Measurements from ENCODE around the gene KCTD2. TPM values are rescaled to one million over a fixed set of nuclear protein-coding genes. Genes with fewer than 3 reads are reported as not detected.

The KCTD2 gene
- total RNA-seq, 3 donors from 2014 or later (not counting 1 experiment from before 2014, with no cell fraction given), result 17.4 to 27.0 (median 24.7) TPM

- Histone ChIP-seq H3K4me3 (ENCODE audit: low read length) (no peak overlapping the region), H3K9me3 (ENCODE audit: control insufficient read depth, insufficient read depth, low read length) (no peaks in the 10 kb centered on the region), H3K4me1 (ENCODE audit: control insufficient read depth, insufficient read depth, low read length) (peaks cover 4% of the 10 kb centered on the region), H3K27ac (ENCODE audit: low read length) (no peak overlapping the region), H3K27me3 (ENCODE audit: control insufficient read depth, insufficient read depth, low read length) (no peaks in the 10 kb centered on the region), H3K36me3 (ENCODE audit: control insufficient read depth, insufficient read depth, low read length) (no peaks in the 10 kb centered on the region)
- DNase-seq (no peak), ATAC-seq (peak; percentile 31 to 81 (median 43))
- Mint-ChIP-seq H3K27me3 (ENCODE audit: low read depth in 2 of 2) (no peaks in the 10 kb centered on the region), H3K36me3 (no peaks in the 10 kb centered on the region), H3K9me3 (no peaks in the 10 kb centered on the region), H3K4me1 (peaks cover 0 to 16% of the 10 kb centered on the region in 2 donors), H3K4me3 (no peak overlapping the region), H3K27ac (no peak overlapping the region)
- no peak for TF ChIP-seq CTCF (IDR thresholded peaks at IDR 0.05)
- intact Hi-C loops (cut with micrococcal nuclease), result no loop called here
- WGBS (ENCODE audit: insufficient coverage), result 43% methylated on average over 14 of the region's 14 CpGs
Observed at GRCh38 chr17:75096082-75096625, 49.1 kb downstream of the KCTD2 start.

DNA sequence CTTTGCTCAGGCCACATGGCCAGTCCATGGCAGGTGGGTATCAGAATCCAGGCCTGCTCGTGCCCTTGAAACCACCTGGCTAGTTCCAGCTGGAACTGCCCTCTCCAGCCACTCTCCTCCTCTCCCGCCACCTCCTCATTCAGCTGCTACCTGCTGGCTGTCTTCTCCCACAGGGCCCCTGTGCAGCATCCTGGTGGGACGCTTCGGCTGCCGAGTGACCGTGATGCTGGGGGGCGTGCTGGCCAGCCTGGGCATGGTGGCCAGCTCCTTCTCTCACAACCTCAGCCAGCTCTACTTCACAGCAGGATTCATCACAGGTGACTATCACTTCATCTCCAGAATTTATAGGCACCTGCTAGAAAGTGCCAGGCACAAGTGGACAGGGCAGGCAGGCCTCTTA lies 50.8 kb downstream of the KCTD2 start:
- no peaks in the 10 kb centered on the region for H3K4me1 Mint-ChIP-seq
- no peak overlapping the region for H3K27ac Mint-ChIP-seq
- no peaks in the 10 kb centered on the region for H3K36me3 Mint-ChIP-seq
- H3K36me3 ChIP-seq (ENCODE audit: control insufficient read depth, insufficient read depth, low read length), result no peaks in the 10 kb centered on the region
- H3K27me3 ChIP-seq (ENCODE audit: control insufficient read depth, insufficient read depth, low read length), result no peaks in the 10 kb centered on the region
- no peaks in the 10 kb centered on the region for H3K9me3 ChIP-seq (ENCODE audit: control insufficient read depth, insufficient read depth, low read length)
- peaks cover 7% of the 10 kb centered on the region for H3K4me1 ChIP-seq (ENCODE audit: control insufficient read depth, insufficient read depth, low read length)
- H3K4me3 Mint-ChIP-seq, result no peak overlapping the region
- DNase-seq (no peak), ATAC-seq (no peak)
- no peaks in the 10 kb centered on the region for H3K9me3 Mint-ChIP-seq
- intact Hi-C loops (cut with micrococcal nuclease), result no loop called here
- H3K4me3 ChIP-seq (ENCODE audit: low read length), result no peak overlapping the region
- 95% methylated on average over 7 of the region's 7 CpGs for WGBS (ENCODE audit: insufficient coverage)
- no peaks in the 10 kb centered on the region for H3K27me3 Mint-ChIP-seq (ENCODE audit: low read depth in 2 of 2)
- TF ChIP-seq CTCF (IDR thresholded peaks at IDR 0.05), result no peak
- no peak overlapping the region for H3K27ac ChIP-seq (ENCODE audit: low read length)

- Histone ChIP-seq H3K36me3 (ENCODE audit: control insufficient read depth, insufficient read depth, low read length) (no peaks in the 10 kb centered on the region), H3K4me1 (ENCODE audit: control insufficient read depth, insufficient read depth, low read length) (peaks cover 7% of the 10 kb centered on the region), H3K4me3 (ENCODE audit: low read length) (no peak overlapping the region), H3K27me3 (ENCODE audit: control insufficient read depth, insufficient read depth, low read length) (no peaks in the 10 kb centered on the region), H3K9me3 (ENCODE audit: control insufficient read depth, insufficient read depth, low read length) (no peaks in the 10 kb centered on the region), H3K27ac (ENCODE audit: low read length) (no peak overlapping the region)
- Mint-ChIP-seq H3K4me1 (no peaks in the 10 kb centered on the region), H3K4me3 (no peak overlapping the region), H3K27me3 (ENCODE audit: low read depth in 2 of 2) (no peaks in the 10 kb centered on the region), H3K36me3 (no peaks in the 10 kb centered on the region), H3K9me3 (no peaks in the 10 kb centered on the region), H3K27ac (no peak overlapping the region)
- ATAC-seq, result no peak
- DNase-seq, result no peak
- WGBS (ENCODE audit: insufficient coverage), result 89% methylated on average over 7 of the region's 7 CpGs
- intact Hi-C loops (cut with micrococcal nuclease), result no loop called here
- no peak for TF ChIP-seq CTCF (IDR thresholded peaks at IDR 0.05)
Observed at GRCh38 chr17:75098861-75099260, 51.8 kb downstream of the KCTD2 start.
